ENCODE measurements around the gene ZNF384. TPM values are rescaled to one million over a fixed set of nuclear protein-coding genes. Genes with fewer than 3 reads are reported as not detected.

The ZNF384 gene
- total and polyA plus RNA-seq, 7 experiments from 2014 or later: 23.8 to 98.2 (median 64.5) TPM

GRCh38 chr12:6635856-6636531 is 53.2 kb downstream of the ZNF384 start, which contains the start of gene LPAR5:
TSS of gene LPAR5 (minus strand) at chr12:6635959. CDS start at chr12:6621248, 14,711 bp downstream.
- H3K4me1 Mint-ChIP-seq: peaks cover 32 to 50% (median 42%) of the 10 kb centered on the region in 7 donors
- ChIA-PET POLR2A (interaction anchor here (0.9 to 7.1 kb wide), 4 partner anchors 9 to 32 kb away, joined by 3 to 46 read pairs (median 18); no protein-coding TSS in a partner anchor), CTCF (interaction anchor here (0.6 to 1.3 kb wide), 3 partner anchors 15 to 53 kb away, joined by 3 to 4 read pairs (median 3); partner anchors contain the start of gene ZNF384)
- Histone ChIP-seq H3K9me3 (ENCODE audit: control insufficient read depth in 2 of 3, low read length in 3 of 3) (no peaks in the 10 kb centered on the region), H3K27ac (ENCODE audit: low read depth, low read length) (peak within 1 kb of the TSS; percentile 44), H3K4me3 (ENCODE audit: low read length) (peak within 1 kb of the TSS; percentile 27), H3K4me1 (ENCODE audit: control insufficient read depth in 2 of 2, insufficient read depth in 2 of 2, low read length in 2 of 2) (peaks cover 20 to 30% of the 10 kb centered on the region in 2 donors), H3K27me3 (ENCODE audit: control insufficient read depth in 2 of 2, insufficient read depth in 2 of 2, low read length in 2 of 2) (no peaks in the 10 kb centered on the region), H3K36me3 (ENCODE audit: control insufficient read depth in 2 of 3, insufficient read depth in 3 of 3, low read length in 3 of 3) (no peaks in the 10 kb centered on the region)
- H3K27ac Mint-ChIP-seq: peak within 1 kb of the TSS; percentile 67 to 83 (median 78)
- no peaks in the 10 kb centered on the region for H3K9me3 Mint-ChIP-seq
- peaks cover 0 to 3% (median 0%) of the 10 kb centered on the region in 5 donors for H3K27me3 Mint-ChIP-seq
- DNase-seq (peak in 1 of 9 donors; percentile 27), ATAC-seq (peak; percentile 39)
- peak within 1 kb of the TSS; percentile 56 to 80 (median 68) for H3K4me3 Mint-ChIP-seq
- no peaks in the 10 kb centered on the region for H3K36me3 Mint-ChIP-seq
- intact Hi-C loops (cut with micrococcal nuclease): loop anchor here in 1 of 2 donors (1.0 kb wide), 1 partner anchor 9 kb away; no protein-coding TSS in a partner anchor

GRCh38 chr12:6635375-6635855 is 53.8 kb downstream of the ZNF384 start:
- ATAC-seq: peak; percentile 28
- intact Hi-C loops (cut with micrococcal nuclease): loop anchor here in 1 of 2 donors (1.0 kb wide), 1 partner anchor 8 kb away; no protein-coding TSS in a partner anchor
- no peaks in the 10 kb centered on the region for H3K9me3 Mint-ChIP-seq
- H3K4me1 Mint-ChIP-seq: peaks cover 37 to 56% (median 47%) of the 10 kb centered on the region in 7 donors
- CTCF ChIA-PET: interaction anchor here (0.6 to 1.3 kb wide), 4 partner anchors 14 to 87 kb away, joined by 3 to 4 read pairs (median 3); partner anchors contain the start of gene ZNF384
- Histone ChIP-seq H3K4me1 (ENCODE audit: control insufficient read depth in 2 of 2, insufficient read depth in 2 of 2, low read length in 2 of 2) (peaks cover 26 to 33% of the 10 kb centered on the region in 2 donors), H3K9me3 (ENCODE audit: control insufficient read depth in 2 of 3, low read length in 3 of 3) (no peaks in the 10 kb centered on the region), H3K27me3 (ENCODE audit: control insufficient read depth in 2 of 2, insufficient read depth in 2 of 2, low read length in 2 of 2) (no peaks in the 10 kb centered on the region), H3K27ac (ENCODE audit: low read depth, low read length) (peak overlapping the region; percentile 44), H3K4me3 (ENCODE audit: low read length) (peak overlapping the region; percentile 27), H3K36me3 (ENCODE audit: control insufficient read depth in 2 of 3, insufficient read depth in 3 of 3, low read length in 3 of 3) (no peaks in the 10 kb centered on the region)
- peak in 3 of 9 donors; percentile 29 to 60 (median 47) for DNase-seq
- H3K27me3 Mint-ChIP-seq: no peaks in the 10 kb centered on the region
- POLR2A ChIA-PET: interaction anchor here (0.7 to 7.1 kb wide), 7 partner anchors 10 to 217 kb away, joined by 3 to 46 read pairs (median 3); partner anchors contain the start of genes USP5 and ZNF384
- H3K36me3 Mint-ChIP-seq: no peaks in the 10 kb centered on the region
- H3K27ac Mint-ChIP-seq: peak overlapping the region; percentile 57 to 83 (median 76)
- H3K4me3 Mint-ChIP-seq: peak overlapping the region in 9 of 10 donors; percentile 61 to 80 (median 69)

- no peaks in the 10 kb centered on the region for H3K36me3 Mint-ChIP-seq
- Histone ChIP-seq H3K27ac (ENCODE audit: low read depth, low read length) (peak overlapping the region; percentile 81), H3K4me1 (ENCODE audit: control insufficient read depth in 2 of 2, insufficient read depth in 2 of 2, low read length in 2 of 2) (peaks cover 26 to 40% of the 10 kb centered on the region in 2 donors), H3K27me3 (ENCODE audit: control insufficient read depth in 2 of 2, insufficient read depth in 2 of 2, low read length in 2 of 2) (no peaks in the 10 kb centered on the region), H3K4me3 (ENCODE audit: low read length) (peak overlapping the region; percentile 56), H3K9me3 (ENCODE audit: control insufficient read depth in 2 of 3, low read length in 3 of 3) (no peaks in the 10 kb centered on the region), H3K36me3 (ENCODE audit: control insufficient read depth in 2 of 3, insufficient read depth in 3 of 3, low read length in 3 of 3) (no peaks in the 10 kb centered on the region)
- ChIA-PET POLR2A (interaction anchor here (0.8 to 7.1 kb wide), 9 partner anchors 11 to 156 kb away, joined by 3 to 46 read pairs (median 5); partner anchors contain the start of gene ACRBP), CTCF (interaction anchor here (0.6 to 2.0 kb wide), 9 partner anchors 12 to 29 kb away, joined by 3 to 7 read pairs (median 3); no protein-coding TSS in a partner anchor)
- H3K27me3 Mint-ChIP-seq: no peaks in the 10 kb centered on the region
- intact Hi-C loops (cut with micrococcal nuclease): loop anchor here (1.0 to 2.0 kb wide), 6 partner anchors 14 to 31 kb away; partner anchors contain the start of genes ING4 (in 2 of the 2) and ACRBP (in 1 of the 2)
- H3K27ac Mint-ChIP-seq: peak overlapping the region; percentile 94 to 99 (median 97)
- H3K4me1 Mint-ChIP-seq: peaks cover 46 to 68% (median 58%) of the 10 kb centered on the region in 7 donors
- peak overlapping the region; percentile 80 to 94 (median 88) for H3K4me3 Mint-ChIP-seq
- H3K9me3 Mint-ChIP-seq: no peaks in the 10 kb centered on the region
- DNase-seq: peak in 8 of 9 donors; percentile 43 to 75 (median 66)
- ATAC-seq: peak; percentile 81
These were observed 56.9 kb downstream of the ZNF384 start for GRCh38 chr12:6632026-6632983.

- Mint-ChIP-seq H3K27ac (peak overlapping the region; percentile 94 to 99 (median 97)), H3K4me1 (peaks cover 46 to 73% (median 64%) of the 10 kb centered on the region in 7 donors), H3K27me3 (no peaks in the 10 kb centered on the region), H3K36me3 (no peaks in the 10 kb centered on the region), H3K9me3 (no peaks in the 10 kb centered on the region), H3K4me3 (peak overlapping the region; percentile 80 to 94 (median 88))
- H3K27me3 ChIP-seq (ENCODE audit: control insufficient read depth in 2 of 2, insufficient read depth in 2 of 2, low read length in 2 of 2): no peaks in the 10 kb centered on the region
- no peaks in the 10 kb centered on the region for H3K9me3 ChIP-seq (ENCODE audit: control insufficient read depth in 2 of 3, low read length in 3 of 3)
- DNase-seq: peak in 4 of 9 donors; percentile 28 to 37 (median 34)
- POLR2A ChIA-PET: interaction anchor here (0.6 to 7.1 kb wide), 12 partner anchors 10 to 312 kb away, joined by 3 to 46 read pairs (median 4); partner anchors contain the start of genes ACRBP and CD27
- H3K36me3 ChIP-seq (ENCODE audit: control insufficient read depth in 2 of 3, insufficient read depth in 3 of 3, low read length in 3 of 3): no peaks in the 10 kb centered on the region
- H3K4me1 ChIP-seq (ENCODE audit: control insufficient read depth in 2 of 2, insufficient read depth in 2 of 2, low read length in 2 of 2): peaks cover 31 to 44% of the 10 kb centered on the region in 2 donors
- peak overlapping the region; percentile 81 for H3K27ac ChIP-seq (ENCODE audit: low read depth, low read length)
- no peak for ATAC-seq
- CTCF ChIA-PET: interaction anchor here (0.6 to 2.0 kb wide), 6 partner anchors 11 to 28 kb away, joined by 3 to 7 read pairs (median 3); no protein-coding TSS in a partner anchor
- intact Hi-C loops (cut with micrococcal nuclease): no loop called here
- H3K4me3 ChIP-seq (ENCODE audit: low read length): peak overlapping the region; percentile 56
These were observed 57.6 kb downstream of the ZNF384 start for GRCh38 chr12:6631549-6631961.

GRCh38 chr12:6630736-6631135 is 58.4 kb downstream of the ZNF384 start:
- Histone ChIP-seq H3K27ac (ENCODE audit: low read depth, low read length) (peak overlapping the region; percentile 81), H3K27me3 (ENCODE audit: control insufficient read depth in 2 of 2, insufficient read depth in 2 of 2, low read length in 2 of 2) (no peaks in the 10 kb centered on the region), H3K4me3 (ENCODE audit: low read length) (peak overlapping the region; percentile 56), H3K4me1 (ENCODE audit: control insufficient read depth in 2 of 2, insufficient read depth in 2 of 2, low read length in 2 of 2) (peaks cover 34 to 44% of the 10 kb centered on the region in 2 donors), H3K36me3 (ENCODE audit: control insufficient read depth in 2 of 3, insufficient read depth in 3 of 3, low read length in 3 of 3) (no peaks in the 10 kb centered on the region), H3K9me3 (ENCODE audit: control insufficient read depth in 2 of 3, low read length in 3 of 3) (no peaks in the 10 kb centered on the region)
- Mint-ChIP-seq H3K27ac (peak overlapping the region; percentile 94 to 99 (median 97)), H3K27me3 (no peaks in the 10 kb centered on the region), H3K9me3 (no peaks in the 10 kb centered on the region), H3K4me3 (peak overlapping the region; percentile 80 to 94 (median 88)), H3K4me1 (peaks cover 44 to 71% (median 59%) of the 10 kb centered on the region in 7 donors), H3K36me3 (no peaks in the 10 kb centered on the region)
- CTCF ChIA-PET: interaction anchor here (0.6 to 2.0 kb wide), 3 partner anchors 10 to 14 kb away, joined by 3 to 7 read pairs (median 4); no protein-coding TSS in a partner anchor
- intact Hi-C loops (cut with micrococcal nuclease): no loop called here
- no peak for ATAC-seq
- no peak for DNase-seq
- POLR2A ChIA-PET: interaction anchor here (0.6 to 7.1 kb wide), 12 partner anchors 9 to 313 kb away, joined by 3 to 46 read pairs (median 4); partner anchors contain the start of genes C12orf57, CD27, RNU7-1 and ZNF384
